ENCODE data around the gene POLR3G.

The POLR3G gene, protein sequence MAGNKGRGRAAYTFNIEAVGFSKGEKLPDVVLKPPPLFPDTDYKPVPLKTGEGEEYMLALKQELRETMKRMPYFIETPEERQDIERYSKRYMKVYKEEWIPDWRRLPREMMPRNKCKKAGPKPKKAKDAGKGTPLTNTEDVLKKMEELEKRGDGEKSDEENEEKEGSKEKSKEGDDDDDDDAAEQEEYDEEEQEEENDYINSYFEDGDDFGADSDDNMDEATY

DNA sequence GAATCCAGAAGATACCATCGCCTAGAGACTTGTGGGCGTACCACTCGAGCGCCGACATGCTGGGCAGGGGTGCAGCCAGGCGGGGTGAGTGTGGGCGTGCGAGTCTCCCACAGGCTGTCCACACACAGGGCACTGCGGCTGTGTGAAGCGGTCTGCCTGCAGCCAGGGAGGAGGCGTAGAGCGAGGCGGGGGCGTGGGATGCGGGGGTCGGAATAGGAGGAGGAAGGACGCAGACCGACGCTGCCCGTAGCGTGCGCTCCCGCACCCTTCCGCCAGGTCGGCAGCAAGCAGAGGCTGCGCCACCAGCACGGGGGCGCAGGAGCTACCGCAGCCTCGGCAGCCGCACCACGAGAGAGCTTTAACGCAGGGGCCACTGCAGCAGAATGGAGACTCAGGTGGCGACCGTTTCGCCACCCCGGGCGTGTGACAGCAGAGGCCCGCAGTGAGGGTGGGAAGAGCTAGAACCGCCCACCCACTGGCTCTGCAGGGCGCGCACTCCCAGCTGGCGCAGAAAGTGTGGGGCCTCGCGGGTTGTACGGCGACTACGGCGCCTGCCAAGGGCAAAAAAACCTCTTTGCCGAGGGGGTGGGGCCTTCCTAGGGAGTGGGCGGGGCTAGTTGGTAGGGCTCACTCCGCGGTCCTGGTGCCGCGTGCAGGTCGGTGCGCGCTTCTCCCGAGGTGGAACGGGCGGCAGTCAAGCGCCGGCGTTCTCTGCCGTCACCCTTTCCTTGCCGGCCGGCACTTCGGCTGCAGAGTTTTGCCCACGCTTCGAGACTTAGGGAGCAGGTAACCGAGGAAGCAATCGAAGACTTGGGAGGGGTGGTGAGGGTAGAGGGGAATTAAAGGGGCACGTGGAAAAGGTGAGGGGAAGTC is at the start of gene POLR3G, which contains the start of gene MBLAC2:
TSS of gene POLR3G (plus strand) at position 630 of the 873 bp plus-strand sequence. CDS start 10,704 bp downstream, outside the sequence.
TSS of gene MBLAC2 (minus strand) at position 537 of the 873 bp plus-strand sequence. CDS start at position 58, 479 bp downstream.
- H3K9me3 Mint-ChIP-seq = peaks cover 12% of the 10 kb centered on the region
- H3K27ac Mint-ChIP-seq = peak within 1 kb of the TSS; percentile 98
- H3K4me1 Mint-ChIP-seq = peaks cover 33% of the 10 kb centered on the region
- H3K27me3 Mint-ChIP-seq (ENCODE audit: low read depth, poor library complexity) = peaks cover 4% of the 10 kb centered on the region
- H3K4me3 Mint-ChIP-seq = peak within 1 kb of the TSS; percentile 96
- peak; percentile 96 for DNase-seq
- H3K36me3 Mint-ChIP-seq (ENCODE audit: low read depth) = peaks cover 20% of the 10 kb centered on the region
- TF ChIP-seq, protein P1, sequence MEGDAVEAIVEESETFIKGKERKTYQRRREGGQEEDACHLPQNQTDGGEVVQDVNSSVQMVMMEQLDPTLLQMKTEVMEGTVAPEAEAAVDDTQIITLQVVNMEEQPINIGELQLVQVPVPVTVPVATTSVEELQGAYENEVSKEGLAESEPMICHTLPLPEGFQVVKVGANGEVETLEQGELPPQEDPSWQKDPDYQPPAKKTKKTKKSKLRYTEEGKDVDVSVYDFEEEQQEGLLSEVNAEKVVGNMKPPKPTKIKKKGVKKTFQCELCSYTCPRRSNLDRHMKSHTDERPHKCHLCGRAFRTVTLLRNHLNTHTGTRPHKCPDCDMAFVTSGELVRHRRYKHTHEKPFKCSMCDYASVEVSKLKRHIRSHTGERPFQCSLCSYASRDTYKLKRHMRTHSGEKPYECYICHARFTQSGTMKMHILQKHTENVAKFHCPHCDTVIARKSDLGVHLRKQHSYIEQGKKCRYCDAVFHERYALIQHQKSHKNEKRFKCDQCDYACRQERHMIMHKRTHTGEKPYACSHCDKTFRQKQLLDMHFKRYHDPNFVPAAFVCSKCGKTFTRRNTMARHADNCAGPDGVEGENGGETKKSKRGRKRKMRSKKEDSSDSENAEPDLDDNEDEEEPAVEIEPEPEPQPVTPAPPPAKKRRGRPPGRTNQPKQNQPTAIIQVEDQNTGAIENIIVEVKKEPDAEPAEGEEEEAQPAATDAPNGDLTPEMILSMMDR (IDR thresholded peaks at IDR 0.05) = peak; percentile 51

DNA sequence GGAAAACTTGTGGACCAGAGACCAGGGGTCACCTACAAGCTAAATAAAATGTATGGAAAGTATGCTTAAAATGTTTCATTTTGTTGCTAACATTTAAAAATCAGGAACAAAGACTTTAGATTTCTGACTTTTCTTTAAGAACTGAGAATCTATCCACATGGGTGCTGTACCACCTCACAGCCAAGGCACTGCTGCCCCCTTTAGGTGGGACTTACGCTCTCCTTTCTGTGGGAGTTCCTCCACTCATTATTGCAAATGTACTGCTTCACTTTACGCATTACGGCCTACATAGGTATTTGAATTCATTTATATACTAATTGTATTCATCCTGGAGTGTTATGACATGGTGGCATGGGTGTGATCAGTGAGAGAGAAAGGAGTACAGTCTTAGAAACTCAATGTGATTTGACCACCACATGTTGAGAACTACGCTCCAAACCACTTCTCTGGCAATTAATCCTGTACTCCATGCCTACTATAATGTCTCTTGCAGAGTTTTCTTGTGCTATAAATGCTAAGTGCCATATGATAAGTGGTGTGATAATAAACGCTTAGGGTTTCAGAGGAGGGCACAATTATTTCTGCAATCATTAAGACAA is 40.4 kb upstream of the POLR3G start:
- TF ChIP-seq, protein P1 (IDR thresholded peaks at IDR 0.05) = peak; percentile 70
- peaks cover 5% of the 10 kb centered on the region for H3K4me1 Mint-ChIP-seq
- H3K36me3 Mint-ChIP-seq (ENCODE audit: low read depth) = no peaks in the 10 kb centered on the region
- H3K27ac Mint-ChIP-seq = no peak overlapping the region
- peaks cover 3% of the 10 kb centered on the region for H3K27me3 Mint-ChIP-seq (ENCODE audit: low read depth, poor library complexity)
- H3K9me3 Mint-ChIP-seq = no peaks in the 10 kb centered on the region
- no peak overlapping the region for H3K4me3 Mint-ChIP-seq
- peak; percentile 61 for DNase-seq

DNA sequence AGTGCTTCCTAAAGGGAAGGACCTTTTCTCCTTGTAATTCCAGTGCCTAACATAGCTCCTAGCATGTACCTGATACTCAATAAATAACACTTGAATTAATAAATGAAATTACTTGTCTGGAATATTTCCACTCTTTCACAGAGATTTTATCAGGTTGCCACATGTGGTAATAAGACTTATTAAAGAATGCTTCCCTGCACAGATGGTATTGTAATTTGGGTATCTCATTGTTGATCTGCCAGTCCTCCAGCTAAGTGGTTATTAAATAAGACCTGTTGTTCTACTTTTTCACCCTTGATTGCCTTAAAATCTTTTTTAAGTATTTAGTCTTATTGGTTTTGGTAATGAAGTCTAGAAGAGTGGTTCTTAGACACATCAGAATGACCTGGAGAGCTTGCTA is 37.0 kb upstream of the POLR3G start:
- Mint-ChIP-seq H3K27ac (no peak overlapping the region), H3K27me3 (ENCODE audit: low read depth, poor library complexity) (no peaks in the 10 kb centered on the region), H3K36me3 (ENCODE audit: low read depth) (no peaks in the 10 kb centered on the region), H3K4me3 (no peak overlapping the region), H3K4me1 (peaks cover 25% of the 10 kb centered on the region), H3K9me3 (no peaks in the 10 kb centered on the region)
- TF ChIP-seq, protein P1 (IDR thresholded peaks at IDR 0.05) = no peak
- no peak for DNase-seq

DNA sequence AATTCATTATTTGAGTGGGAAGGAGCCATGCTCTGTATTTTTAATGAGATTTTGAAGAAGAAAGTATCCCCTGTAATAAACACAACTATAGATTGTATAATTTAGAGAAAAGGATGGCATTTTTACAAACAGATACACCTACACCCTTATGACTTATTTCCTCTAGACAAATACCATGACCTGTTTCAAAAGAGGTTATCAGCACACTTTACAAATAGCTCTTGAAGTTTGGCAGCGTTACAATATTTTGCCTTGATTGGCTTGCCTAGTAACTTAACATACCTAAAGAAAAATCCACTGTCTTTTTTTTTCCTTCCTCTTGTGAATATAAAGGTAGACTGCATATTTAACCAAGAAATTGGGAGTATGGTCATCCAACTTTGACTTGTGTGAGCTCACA is 36.6 kb upstream of the POLR3G start:
- Mint-ChIP-seq H3K4me3 (no peak overlapping the region), H3K4me1 (peaks cover 22% of the 10 kb centered on the region), H3K27ac (peak overlapping the region; percentile 33), H3K36me3 (ENCODE audit: low read depth) (no peaks in the 10 kb centered on the region), H3K9me3 (no peaks in the 10 kb centered on the region), H3K27me3 (ENCODE audit: low read depth, poor library complexity) (no peaks in the 10 kb centered on the region)
- DNase-seq = no peak
- TF ChIP-seq, protein P1 (IDR thresholded peaks at IDR 0.05) = no peak

DNA sequence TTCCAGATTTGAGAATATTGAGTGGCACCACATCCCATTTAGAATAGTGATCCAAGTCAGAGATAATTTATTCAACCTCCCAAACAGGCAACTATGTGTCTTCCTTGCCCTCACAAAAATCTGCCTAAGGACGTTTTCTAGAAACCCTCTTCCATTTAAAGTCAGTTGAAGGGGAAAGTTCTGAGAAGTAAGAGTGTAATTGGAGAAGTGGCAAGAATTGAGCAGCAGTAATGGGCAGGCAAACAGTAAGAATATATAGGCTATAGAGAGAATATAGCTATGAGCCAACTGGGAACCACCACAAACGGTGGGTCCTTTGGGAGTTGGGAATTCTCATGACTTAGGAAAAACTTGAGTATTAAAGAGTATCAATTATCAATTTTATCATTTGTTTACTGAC is 34.0 kb upstream of the POLR3G start:
- H3K27me3 Mint-ChIP-seq (ENCODE audit: low read depth, poor library complexity) = no peaks in the 10 kb centered on the region
- peaks cover 7% of the 10 kb centered on the region for H3K9me3 Mint-ChIP-seq
- H3K4me1 Mint-ChIP-seq = peaks cover 20% of the 10 kb centered on the region
- peak overlapping the region; percentile 84 for H3K4me3 Mint-ChIP-seq
- TF ChIP-seq, protein P1 (IDR thresholded peaks at IDR 0.05) = no peak
- DNase-seq = no peak
- peak overlapping the region; percentile 75 for H3K27ac Mint-ChIP-seq
- no peaks in the 10 kb centered on the region for H3K36me3 Mint-ChIP-seq (ENCODE audit: low read depth)

Data from nephron progenitor cell (in vitro differentiated cells).